Fibroblast of upper back skin (primary cell): ENCODE measurements around the gene TRA2A.

Experiments
- DNase-seq: peaks from one replicate; pipeline ENCODE4 v3.0.0-alpha.2; 2013

TRA2A gene

DNA sequence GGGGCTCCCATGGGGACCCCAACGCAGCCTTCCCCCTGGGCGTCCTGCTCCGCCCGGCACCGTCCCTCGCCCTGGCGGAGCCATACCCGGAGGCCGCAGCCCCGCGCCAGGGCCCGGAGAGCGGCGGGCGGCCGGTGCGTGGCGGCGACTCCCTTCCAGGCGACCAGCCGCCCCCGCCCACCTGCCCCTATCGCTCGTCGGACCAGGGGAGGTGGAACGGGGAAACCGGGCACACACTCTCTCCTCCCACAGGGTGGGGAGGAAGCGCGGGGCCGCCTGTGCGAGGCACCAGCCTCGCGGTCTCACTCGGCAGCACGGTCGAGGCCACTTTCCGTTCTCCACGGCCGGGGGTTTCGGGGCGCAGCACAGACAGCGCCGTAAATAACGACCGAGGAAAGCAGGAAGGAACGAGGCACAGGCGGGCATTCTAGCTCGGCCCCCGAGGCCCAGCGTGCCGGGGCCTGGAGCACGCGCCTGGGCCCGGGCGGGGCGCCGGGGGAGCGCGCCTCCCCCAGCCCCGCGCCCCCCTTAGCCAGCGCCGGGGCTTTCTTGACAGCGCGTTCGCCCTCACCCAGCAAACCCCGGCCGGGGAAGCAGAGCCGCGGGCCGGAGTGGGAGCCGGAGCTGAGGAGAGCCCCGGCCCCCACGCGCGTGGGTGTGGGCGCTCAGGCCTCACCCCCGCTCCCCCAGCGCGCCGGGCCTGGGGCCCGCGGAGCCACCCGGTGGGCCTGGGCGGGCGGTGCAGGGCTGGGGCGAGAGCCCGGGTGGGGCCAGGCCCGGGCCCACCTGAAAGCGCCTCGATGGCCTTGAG is 62.4 kb downstream of the TRA2A start:
- DNase-seq = no peak

GRCh38 chr7:23468526-23469149 is 63.1 kb downstream of the TRA2A start:
- DNase-seq = no peak

GRCh38 chr7:23467806-23468525 is 63.8 kb downstream of the TRA2A start:
- peak; percentile 45 for DNase-seq

- no peak for DNase-seq
Observed at GRCh38 chr7:23467291-23467805, 64.4 kb downstream of the TRA2A start.

DNA sequence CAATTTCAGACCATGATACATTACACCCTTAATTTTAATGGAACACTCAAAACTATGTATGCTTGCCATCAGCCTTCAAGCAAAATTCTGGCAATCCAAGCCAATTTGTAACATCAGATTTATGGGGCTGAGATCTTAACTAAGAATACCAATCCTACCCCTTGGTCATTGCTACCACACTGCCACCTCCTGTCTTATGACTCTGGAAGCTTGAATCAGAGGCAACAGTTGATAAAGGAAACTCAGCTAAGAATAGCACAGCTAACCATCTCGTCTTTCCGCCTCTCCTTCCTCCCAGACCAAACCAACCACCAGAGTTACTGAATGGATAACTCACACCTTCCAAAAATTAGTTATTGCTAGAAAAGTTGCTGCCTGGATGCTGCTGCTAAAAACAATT is 68.9 kb downstream of the TRA2A start:
- DNase-seq = peak; percentile 49

DNA sequence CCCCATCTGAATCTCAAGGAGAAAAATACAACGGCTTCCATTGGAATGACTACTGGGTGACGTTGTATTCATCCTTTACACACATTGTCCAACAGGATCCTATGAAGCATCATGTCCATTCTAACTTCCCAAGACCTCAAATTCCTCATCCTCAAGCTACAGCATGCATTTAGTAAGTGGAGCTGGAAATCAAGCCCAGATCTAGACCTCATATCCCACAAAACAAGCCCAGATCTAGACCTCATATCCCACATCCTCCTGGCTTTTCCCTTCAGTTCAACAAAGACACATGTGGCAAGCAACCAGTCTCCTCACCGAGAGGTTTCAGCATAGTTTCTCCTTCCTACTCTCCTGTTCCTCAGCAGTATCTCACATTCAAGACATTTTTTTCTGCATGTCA is 73.7 kb downstream of the TRA2A start:
- DNase-seq = peak; percentile 42

DNA sequence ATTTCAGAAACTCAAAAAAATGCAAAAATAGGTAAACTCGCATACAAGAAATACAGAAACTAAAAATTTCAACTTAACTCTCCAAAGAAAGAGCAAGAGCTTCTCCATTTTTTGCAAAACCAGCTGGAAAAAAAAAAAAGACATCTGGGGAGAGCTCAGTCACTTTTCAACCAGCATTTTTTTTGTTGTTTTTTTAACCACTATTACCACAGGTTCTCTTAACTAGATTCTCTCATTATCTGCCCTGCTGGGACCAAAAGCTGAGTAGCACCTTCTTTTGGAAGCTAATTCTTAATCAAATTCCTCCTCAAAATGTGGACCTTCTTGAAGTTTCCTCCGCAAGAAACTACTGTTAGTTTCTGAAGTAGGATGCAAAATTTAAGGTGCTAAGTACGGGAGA is 75.7 kb downstream of the TRA2A start:
- DNase-seq = no peak

- no peak for DNase-seq
Observed at GRCh38 chr7:23454881-23455526, 76.8 kb downstream of the TRA2A start.
